Muscle of leg (tissue), 11 donors: ENCODE measurements around the gene WRAP53. TPM values are rescaled to one million over a fixed set of nuclear protein-coding genes. Genes with fewer than 3 reads are reported as not detected.

Source experiments
- DNase-seq: peaks from one replicate; pipeline ENCODE4 v3.0.0; 2013
- H3K27ac ChIP-seq: one replicate; pipeline ENCODE4 v1.5.1; 2013; ENCODE audit warnings: mild to moderate bottlenecking, low read length, control low read depth
- H3K27me3 ChIP-seq: one replicate; pipeline ENCODE4 v1.6.1; 2013; ENCODE audit warnings: low read length; ENCODE audit not compliant: control insufficient read depth, insufficient read depth
- H3K36me3 ChIP-seq: one replicate; pipeline ENCODE4 v1.6.1; 2013; ENCODE audit warnings: low read length; ENCODE audit not compliant: control insufficient read depth, insufficient read depth
- H3K4me1 ChIP-seq: one replicate; pipeline ENCODE4 v1.6.1; 2013; ENCODE audit warnings: low read length; ENCODE audit not compliant: control insufficient read depth, insufficient read depth
- H3K4me3 ChIP-seq: one replicate; pipeline ENCODE4 v1.5.1; 2013; ENCODE audit warnings: low read length, control low read depth
- H3K9me3 ChIP-seq: replicated peaks from 2 replicates; pipeline ENCODE4 v1.6.1; 2013; ENCODE audit warnings: low read depth, low read length; ENCODE audit not compliant: control insufficient read depth
- WGBS: methylation state at CpG from one replicate; pipeline ENCODE4 v1.1.5; 2013; ENCODE audit warnings: missing lambda C conversion rate; ENCODE audit not compliant: insufficient coverage; 5-methylcytosine and 5-hydroxymethylcytosine counted together
- polyA plus RNA-seq, 8 donors: library from polyadenylated mRNA; unstranded; fragments of 120-200 nt; gene quantifications; one replicate each; pipeline versions ENCODE4 v1.2.1 to v1.2.3, GENCODE V29; 2013; ENCODE audit warnings: inconsistent platforms in 1 of 8, low replicate concordance in 1 of 8; ENCODE audit not compliant: insufficient read length in 8 of 8, insufficient read depth in 1 of 8
- total RNA-seq: library from RNA; stranded (reverse); fragments of 120-200 nt; gene quantifications from one replicate; pipeline ENCODE4 v1.2.4, GENCODE V29; 2013

The WRAP53 gene
- total and polyA plus RNA-seq, 9 donors: 5.9 to 10.0 (median 8.2) TPM

- H3K4me3 ChIP-seq: no peak overlapping the region
- no peaks in the 10 kb centered on the region for H3K9me3 ChIP-seq
- H3K4me1 ChIP-seq: peaks cover 32% of the 10 kb centered on the region
- WGBS: 82% methylated on average over 16 of the region's 22 CpGs
- no peak for DNase-seq
- H3K27ac ChIP-seq: no peak overlapping the region
- peaks cover 66% of the 10 kb centered on the region for H3K27me3 ChIP-seq
- H3K36me3 ChIP-seq: no peaks in the 10 kb centered on the region
These were observed 19.8 kb downstream of the WRAP53 start for GRCh38 chr17:7707858-7708750.

- H3K4me1 ChIP-seq: peaks cover 23% of the 10 kb centered on the region
- H3K9me3 ChIP-seq: no peaks in the 10 kb centered on the region
- H3K36me3 ChIP-seq: no peaks in the 10 kb centered on the region
- H3K27me3 ChIP-seq: peaks cover 69% of the 10 kb centered on the region
- WGBS: 81% methylated on average over 4 of the region's 11 CpGs
- H3K27ac ChIP-seq: no peak overlapping the region
- DNase-seq: no peak
- no peak overlapping the region for H3K4me3 ChIP-seq
These were observed 20.8 kb downstream of the WRAP53 start for GRCh38 chr17:7709031-7709430.

- H3K27me3 ChIP-seq: peaks cover 65% of the 10 kb centered on the region
- no peak overlapping the region for H3K27ac ChIP-seq
These were observed 22.0 kb downstream of the WRAP53 start for GRCh38 chr17:7710301-7710700.

GRCh38 chr17:7711051-7711755 is 22.9 kb downstream of the WRAP53 start:
- Histone ChIP-seq H3K4me1 (peaks cover 6% of the 10 kb centered on the region), H3K36me3 (no peaks in the 10 kb centered on the region), H3K4me3 (no peak overlapping the region), H3K27ac (no peak overlapping the region), H3K27me3 (peaks cover 65% of the 10 kb centered on the region), H3K9me3 (no peaks in the 10 kb centered on the region)
- no peak for DNase-seq
- 64% methylated on average over 3 of the region's 7 CpGs for WGBS

More at GRCh38 chr17:7710301-7710700, 22.0 kb downstream of the WRAP53 start:
- Histone ChIP-seq H3K4me3 (no peak overlapping the region), H3K36me3 (no peaks in the 10 kb centered on the region), H3K4me1 (peaks cover 12% of the 10 kb centered on the region), H3K9me3 (no peaks in the 10 kb centered on the region)
- DNase-seq: no peak
- WGBS: 82% methylated on average over 5 of the region's 7 CpGs

- no peaks in the 10 kb centered on the region for H3K36me3 ChIP-seq
- H3K27ac ChIP-seq: no peak overlapping the region
- H3K4me1 ChIP-seq: peaks cover 10% of the 10 kb centered on the region
- H3K4me3 ChIP-seq: no peak overlapping the region
- no peak for DNase-seq
- peaks cover 63% of the 10 kb centered on the region for H3K27me3 ChIP-seq
- WGBS: no CpG with 5 or more reads among the region's 19 CpGs
- H3K9me3 ChIP-seq: no peaks in the 10 kb centered on the region
These were observed 24.0 kb downstream of the WRAP53 start for GRCh38 chr17:7712111-7712771.

- no peaks in the 10 kb centered on the region for H3K9me3 ChIP-seq
- H3K27me3 ChIP-seq: peaks cover 63% of the 10 kb centered on the region
- H3K4me1 ChIP-seq: peaks cover 21% of the 10 kb centered on the region
- DNase-seq: no peak
- H3K27ac ChIP-seq: no peak overlapping the region
- no peaks in the 10 kb centered on the region for H3K36me3 ChIP-seq
- 30% methylated on average over 4 of the region's 9 CpGs for WGBS
- no peak overlapping the region for H3K4me3 ChIP-seq
These were observed 25.5 kb downstream of the WRAP53 start for GRCh38 chr17:7713782-7714181.

- peaks cover 63% of the 10 kb centered on the region for H3K27me3 ChIP-seq
- H3K9me3 ChIP-seq: no peaks in the 10 kb centered on the region
- peaks cover 26% of the 10 kb centered on the region for H3K4me1 ChIP-seq
- H3K4me3 ChIP-seq: no peak overlapping the region
- H3K27ac ChIP-seq: no peak overlapping the region
- WGBS: 58% methylated on average over 4 of the region's 10 CpGs
- no peak for DNase-seq
- no peaks in the 10 kb centered on the region for H3K36me3 ChIP-seq
These were observed 26.7 kb downstream of the WRAP53 start for GRCh38 chr17:7714721-7715594.

GRCh38 chr17:7715936-7716886 is 27.9 kb downstream of the WRAP53 start:
- no peaks in the 10 kb centered on the region for H3K36me3 ChIP-seq
- no peaks in the 10 kb centered on the region for H3K9me3 ChIP-seq
- H3K27ac ChIP-seq: no peak overlapping the region
- peaks cover 62% of the 10 kb centered on the region for H3K27me3 ChIP-seq
- H3K4me1 ChIP-seq: peaks cover 30% of the 10 kb centered on the region
- peak overlapping the region; percentile 66 for H3K4me3 ChIP-seq
- DNase-seq: no peak
- 15% methylated on average over 8 of the region's 20 CpGs for WGBS
